SK-N-SH (cell line): ENCODE measurements around the gene ZFAND6. TPM values are rescaled to one million over a fixed set of nuclear protein-coding genes. Genes with fewer than 3 reads are reported as not detected.

Experiments
- CTCF ChIA-PET: fragments of 300-600, 350-600 bp; formaldehyde crosslinking; extraction: SDS; loops from one replicate; lab custom pipeline; 2021; lab: Yijun Ruan, JAX
- POLR2A ChIA-PET: fragments of 350-600 bp; sonication (Branson Sonifier 250); formaldehyde crosslinking; extraction: SDS; loops from one replicate; lab custom pipeline; 2020; ENCODE audit warnings: antibody characterized with exemption, inconsistent platforms; lab: Yijun Ruan, JAX
- DNase-seq: peaks from one replicate; pipeline ENCODE4 v3.0.0; 2012
- H2AFZ ChIP-seq: fragments of 200-600 bp; sonication (generic); 2 replicates; pipeline ENCODE4 v1.8.1; 2016; ENCODE audit warnings: antibody characterized with exemption, mild to moderate bottlenecking, low read depth
- H3F3A ChIP-seq: fragments of 200-600 bp; sonication (generic); replicated peaks from 2 replicates; pipeline ENCODE3; 2016; ENCODE audit warnings: antibody characterized with exemption, mild to moderate bottlenecking; ENCODE audit not compliant: insufficient read depth
- H3K27ac ChIP-seq, 2 experiments: fragments of 200-500 bp in 1 of 2; fragments of 200-600 bp in 1 of 2; sonication (Bioruptor generic) in 1 of 2; sonication (generic), shearing (Covaris generic) in 1 of 2; 2 replicates each; pipeline versions ENCODE4 v1.5.1 to v1.6.1; 2014 to 2016; ENCODE audit warnings: low read depth in 2 of 2, inconsistent platforms in 1 of 2, low read length in 1 of 2, mild to moderate bottlenecking in 1 of 2, mixed read lengths in 1 of 2
- H3K27me3 ChIP-seq: fragments of 200-600 bp; sonication (generic), shearing (Covaris generic); 2 replicates; pipeline ENCODE4 v1.6.1; 2016; ENCODE audit warnings: mixed run types; ENCODE audit not compliant: insufficient read depth
- H3K36me3 ChIP-seq, 2 experiments: fragments of 200-500 bp in 1 of 2; fragments of 200-600 bp in 1 of 2; sonication (Bioruptor generic) in 1 of 2; sonication (generic) in 1 of 2; replicated peaks in 1 of 2; 2 replicates each; pipeline versions ENCODE3 to v1.5.1; 2014 to 2016; ENCODE audit warnings: low read length in 1 of 2, mild to moderate bottlenecking in 1 of 2; ENCODE audit not compliant: insufficient read depth in 2 of 2, control insufficient read depth in 1 of 2
- H3K4me1 ChIP-seq, 2 experiments: fragments of 200-500 bp in 1 of 2; fragments of 200-600 bp in 1 of 2; sonication (Bioruptor generic) in 1 of 2; sonication (generic), shearing (Covaris generic) in 1 of 2; 2 replicates each; pipeline versions ENCODE4 v1.5.1 to v1.6.1; 2014 to 2016; ENCODE audit warnings: low read depth in 1 of 2, low read length in 1 of 2, mixed run types in 1 of 2; ENCODE audit not compliant: insufficient read depth in 2 of 2, control insufficient read depth in 1 of 2
- H3K4me2 ChIP-seq: fragments of 200-600 bp; sonication (generic), shearing (Covaris generic); 2 replicates; pipeline ENCODE4 v1.6.1; 2017; ENCODE audit warnings: mixed run types
- H3K4me3 ChIP-seq, 2 experiments: fragments of 200-500 bp in 1 of 2; fragments of 200-600 bp in 1 of 2; sonication (Bioruptor generic) in 1 of 2; sonication (generic), shearing (Covaris generic) in 1 of 2; 2 replicates each; pipeline versions ENCODE4 v1.5.1 to v1.8.1; 2014 to 2016; ENCODE audit warnings: low read depth in 2 of 2, inconsistent platforms in 1 of 2, low read length in 1 of 2, mild to moderate bottlenecking in 1 of 2, mixed read lengths in 1 of 2, moderate library complexity in 1 of 2
- H3K79me2 ChIP-seq: fragments of 200-600 bp; sonication (generic); 2 replicates; pipeline ENCODE4 v1.8.1; 2017; ENCODE audit warnings: mild to moderate bottlenecking; ENCODE audit not compliant: insufficient read depth
- H3K9ac ChIP-seq: fragments of 200-600 bp; sonication (generic); 2 replicates; pipeline ENCODE4 v1.6.1; 2017; ENCODE audit warnings: mixed run types
- H3K9me2 ChIP-seq: fragments of 200-600 bp; sonication (generic); 2 replicates; pipeline ENCODE4 v1.6.1; 2017; ENCODE audit warnings: mixed run types
- H3K9me3 ChIP-seq: fragments of 200-600 bp; sonication (generic); 2 replicates; pipeline ENCODE4 v1.6.1; 2017; ENCODE audit warnings: mixed run types, mild to moderate bottlenecking, moderate library complexity
- H4K20me1 ChIP-seq: fragments of 200-600 bp; sonication (generic); 2 replicates; pipeline ENCODE4 v1.6.1; 2017; ENCODE audit warnings: mild to moderate bottlenecking, mixed run types; ENCODE audit not compliant: insufficient read depth
- EP300 ChIP-seq, 2 experiments: IDR thresholded peaks; 2 replicates each; pipeline versions ENCODE4 v1.4.0 to v1.6.1; 2012; ENCODE audit warnings: borderline replicate concordance in 1 of 2, low read depth in 1 of 2, low read length in 1 of 2
- EZH2phosphoT487 ChIP-seq: fragments of 200-600 bp; sonication (generic); IDR thresholded peaks from 2 replicates; pipeline ENCODE4 v1.6.1; 2017; ENCODE audit warnings: low read depth, mixed run types, mild to moderate bottlenecking, antibody characterized with exemption, moderate library complexity, borderline replicate concordance
- MAX ChIP-seq: IDR thresholded peaks from 2 replicates; pipeline ENCODE4 v1.4.0; 2012; ENCODE audit warnings: low read depth
- MEF2A ChIP-seq: IDR thresholded peaks from 2 replicates; pipeline ENCODE4 v1.4.0; 2012; ENCODE audit warnings: low read depth, borderline replicate concordance
- PBX3 ChIP-seq: IDR thresholded peaks from 2 replicates; pipeline ENCODE4; 2012
- POLR2AphosphoS5 ChIP-seq: IDR thresholded peaks from 2 replicates; pipeline ENCODE4 v1.6.1; 2012; ENCODE audit warnings: low read depth, low read length
- RFX5 ChIP-seq: IDR thresholded peaks from 2 replicates; pipeline ENCODE4 v1.6.1; 2012; ENCODE audit warnings: mild to moderate bottlenecking, improper control_type of control experiment, low read length
- SIN3A ChIP-seq: IDR thresholded peaks from 2 replicates; pipeline ENCODE4 v1.6.1; 2012; ENCODE audit warnings: low read depth, mild to moderate bottlenecking, low read length, moderate library complexity, borderline replicate concordance
- TAF1 ChIP-seq: IDR thresholded peaks from 2 replicates; pipeline ENCODE4 v1.6.1; 2012; ENCODE audit warnings: low read depth, mild to moderate bottlenecking, low read length, moderate library complexity, borderline replicate concordance
- USF1 ChIP-seq: IDR thresholded peaks from 2 replicates; pipeline ENCODE4 v1.4.0; 2012; ENCODE audit warnings: low read depth, borderline replicate concordance
- ZBTB33 ChIP-seq: IDR thresholded peaks from 2 replicates; pipeline ENCODE4 v1.4.0; 2012; ENCODE audit warnings: low read depth, borderline replicate concordance
- WGBS: methylation state at CpG from one replicate; pipeline ENCODE4 v1.1.6; 2017; ENCODE audit warnings: low lambda C conversion rate; 5-methylcytosine and 5-hydroxymethylcytosine counted together
- polyA plus RNA-seq, 3 experiments: library from polyadenylated mRNA; depleted of rRNA; stranded (reverse); fragments of >200 nt; gene quantifications; 2 replicates each; pipeline ENCODE4 v1.2.3, GENCODE V29; 2012

ZFAND6 gene
- polyA plus RNA-seq, 1 of the 3 experiments (the other 2 are of a cell fraction) = 90.1 TPM

- Histone ChIP-seq H3K4me1 (no peaks in the 10 kb centered on the region), H3F3A (no peaks in the 10 kb centered on the region), H3K9ac (no peak overlapping the region), H4K20me1 (no peaks in the 10 kb centered on the region), H3K4me3 (no peak overlapping the region), H3K9me2 (no peaks in the 10 kb centered on the region), H3K9me3 (no peaks in the 10 kb centered on the region), H2AFZ (no peak overlapping the region), H3K4me2 (no peak overlapping the region), H3K27ac (no peak overlapping the region), H3K36me3 (peaks cover 31 to 48% of the 10 kb centered on the region in 2 experiments), H3K79me2 (no peaks in the 10 kb centered on the region), H3K27me3 (no peaks in the 10 kb centered on the region)
- no peak for DNase-seq
- CTCF ChIA-PET = no interaction called here
- WGBS = 89% methylated on average over 3 of the region's 3 CpGs
- POLR2A ChIA-PET = no interaction called here
- no peak for TF ChIP-seq MAX
- no peak for TF ChIP-seq MEF2A
- TF ChIP-seq PBX3 = no peak
These were observed 72.9 kb downstream of the ZFAND6 start for GRCh38 chr15:80132382-80132781.

GRCh38 chr15:80136854-80137253 lies 77.4 kb downstream of the ZFAND6 start:
- 88% methylated on average over 3 of the region's 3 CpGs for WGBS

More at GRCh38 chr15:80136854-80137253, 77.4 kb downstream of the ZFAND6 start:
- H3K27me3 ChIP-seq = no peaks in the 10 kb centered on the region
- H3K9ac ChIP-seq = no peak overlapping the region
- H3K9me3 ChIP-seq = no peaks in the 10 kb centered on the region
- no peaks in the 10 kb centered on the region for H3K9me2 ChIP-seq
- H3K4me3 ChIP-seq = no peak overlapping the region
- no peaks in the 10 kb centered on the region for H3F3A ChIP-seq
- no peak overlapping the region for H3K27ac ChIP-seq
- peaks cover 17 to 29% of the 10 kb centered on the region in 2 experiments for H3K36me3 ChIP-seq
- H3K4me2 ChIP-seq = no peak overlapping the region
- no peak overlapping the region for H2AFZ ChIP-seq
- DNase-seq = no peak
- H3K4me1 ChIP-seq = no peaks in the 10 kb centered on the region
- H4K20me1 ChIP-seq = no peaks in the 10 kb centered on the region
- ChIA-PET CTCF (no interaction called here), POLR2A (no interaction called here)
- H3K79me2 ChIP-seq = no peaks in the 10 kb centered on the region
- TF ChIP-seq RFX5 = no peak
- no peak for TF ChIP-seq EP300 (IDR thresholded peaks at IDR 0.05; ENCODE audit: borderline replicate concordance in 1 of 2, low read depth in 1 of 2, low read length in 1 of 2)
- TF ChIP-seq SIN3A = no peak
- no peak for TF ChIP-seq ZBTB33
- TF ChIP-seq TAF1 = no peak
- TF ChIP-seq EZH2phosphoT487 = no peak
- TF ChIP-seq USF1 = no peak
- no peak for TF ChIP-seq POLR2AphosphoS5
